Parathyroid adenoma (tissue), 2 donors: ENCODE measurements around the gene DNAL4.

ENCODE experiments used
- H2AFZ ChIP-seq: fragments of 300-600 bp; sonication (generic); one replicate; pipeline ENCODE4 v1.7.0; 2017; ENCODE audit warnings: antibody characterized with exemption, mild to moderate bottlenecking
- H3K27ac ChIP-seq: fragments of 300-600 bp; sonication (generic); one replicate; pipeline ENCODE4 v1.7.0; 2017
- H3K27me3 ChIP-seq: fragments of 300-600 bp; sonication (generic); one replicate; pipeline ENCODE4 v1.7.0; 2017; ENCODE audit warnings: low read length; ENCODE audit not compliant: control insufficient read depth, insufficient read depth
- H3K36me3 ChIP-seq: fragments of 300-600 bp; sonication (generic); one replicate; pipeline ENCODE4 v1.7.0; 2017; ENCODE audit warnings: low read length; ENCODE audit not compliant: control insufficient read depth, insufficient read depth
- H3K4me1 ChIP-seq: fragments of 300-600 bp; sonication (generic); one replicate; pipeline ENCODE4 v1.7.0; 2017; ENCODE audit warnings: control low read depth
- H3K4me2 ChIP-seq: fragments of 300-600 bp; sonication (generic); one replicate; pipeline ENCODE4 v1.7.0; 2017; ENCODE audit warnings: low read length
- H3K4me3 ChIP-seq: fragments of 300-600 bp; sonication (generic); one replicate; pipeline ENCODE4 v1.7.0; 2017; ENCODE audit warnings: low read depth, low read length
- H3K79me2 ChIP-seq: fragments of 300-600 bp; sonication (generic); one replicate; pipeline ENCODE4 v1.7.0; 2017; ENCODE audit warnings: control low read depth
- H3K9ac ChIP-seq: fragments of 300-600 bp; sonication (generic); one replicate; pipeline ENCODE4 v1.7.0; 2017; ENCODE audit warnings: mild to moderate bottlenecking
- H3K9me3 ChIP-seq: fragments of 300-600 bp; sonication (generic); one replicate; pipeline ENCODE4 v1.7.0; 2017; ENCODE audit warnings: low read length; ENCODE audit not compliant: control insufficient read depth
- CTCF ChIP-seq: fragments of 300-600 bp; sonication (generic); IDR thresholded peaks from one replicate; pipeline ENCODE4 v1.7.0; 2017; ENCODE audit warnings: antibody characterized with exemption, mild to moderate bottlenecking
- donor health status: primary hyperparathyroidism.

The DNAL4 gene

GRCh38 chr22:38834991-38835390, 41.0 kb upstream of the DNAL4 start:
- Histone ChIP-seq H3K27me3 (no peaks in the 10 kb centered on the region), H3K9me3 (no peaks in the 10 kb centered on the region), H3K4me1 (no peaks in the 10 kb centered on the region), H3K36me3 (no peaks in the 10 kb centered on the region), H2AFZ (no peak overlapping the region), H3K27ac (no peak overlapping the region), H3K9ac (no peak overlapping the region), H3K79me2 (no peaks in the 10 kb centered on the region), H3K4me2 (no peak overlapping the region), H3K4me3 (no peak overlapping the region)
- TF ChIP-seq CTCF: no peak

- no peak for TF ChIP-seq CTCF
- H3K9ac ChIP-seq: no peak overlapping the region
- no peaks in the 10 kb centered on the region for H3K79me2 ChIP-seq
- H3K4me2 ChIP-seq: no peak overlapping the region
- H2AFZ ChIP-seq: no peak overlapping the region
- no peak overlapping the region for H3K27ac ChIP-seq
- no peaks in the 10 kb centered on the region for H3K9me3 ChIP-seq
- no peak overlapping the region for H3K4me3 ChIP-seq
- H3K27me3 ChIP-seq: no peaks in the 10 kb centered on the region
- H3K4me1 ChIP-seq: no peaks in the 10 kb centered on the region
- H3K36me3 ChIP-seq: no peaks in the 10 kb centered on the region
Measured at GRCh38 chr22:38834215-38834953, 40.4 kb upstream of the DNAL4 start.

- H3K79me2 ChIP-seq: no peaks in the 10 kb centered on the region
- no peaks in the 10 kb centered on the region for H3K9me3 ChIP-seq
- no peak overlapping the region for H3K4me3 ChIP-seq
- H3K9ac ChIP-seq: no peak overlapping the region
- H3K4me1 ChIP-seq: no peaks in the 10 kb centered on the region
- TF ChIP-seq CTCF: no peak
- H3K27me3 ChIP-seq: no peaks in the 10 kb centered on the region
- no peak overlapping the region for H2AFZ ChIP-seq
- H3K4me2 ChIP-seq: no peak overlapping the region
- no peaks in the 10 kb centered on the region for H3K36me3 ChIP-seq
- no peak overlapping the region for H3K27ac ChIP-seq
Measured at GRCh38 chr22:38833061-38833460, 39.1 kb upstream of the DNAL4 start.

GRCh38 chr22:38832005-38832978, 38.3 kb upstream of the DNAL4 start:
- Histone ChIP-seq H3K36me3 (no peaks in the 10 kb centered on the region), H3K4me1 (no peaks in the 10 kb centered on the region), H3K27me3 (no peaks in the 10 kb centered on the region), H3K4me2 (no peak overlapping the region), H3K27ac (no peak overlapping the region), H3K79me2 (no peaks in the 10 kb centered on the region), H2AFZ (no peak overlapping the region), H3K9ac (no peak overlapping the region), H3K4me3 (no peak overlapping the region), H3K9me3 (no peaks in the 10 kb centered on the region)
- no peak for TF ChIP-seq CTCF
